RPMI7951 (cell line): ENCODE results near the gene ADD2. TPM values are rescaled to one million over a fixed set of nuclear protein-coding genes. Genes with fewer than 3 reads are reported as not detected.
A peak's percentile ranks its signal among the peaks of the same experiment; 100 is the strongest.
"Not testable (repeated sequence)": the region's sequence is repeated elsewhere in the genome, so short reads cannot be mapped to it uniquely, and the experiment has no call there.

Experiments used
- DNase-seq: peaks from one replicate; pipeline ENCODE4 v3.0.0-alpha.2; 2012; ENCODE audit warnings: low read depth
- total RNA-seq: library from RNA; depleted of rRNA; stranded (reverse); fragments of >200 nt; shearing (Covaris generic); gene quantifications from 2 replicates; pipeline ENCODE4 v1.2.3, GENCODE V29; 2014

ADD2 gene
- total RNA-seq, 1 experiment from 2014 or later: not detected

- no peak for DNase-seq
Measured at GRCh38 chr2:70751881-70752280, 16.1 kb downstream of the ADD2 start.

- no peak for DNase-seq
Measured at GRCh38 chr2:70750320-70750719, 17.7 kb downstream of the ADD2 start.

- no peak for DNase-seq
Measured at GRCh38 chr2:70748002-70748784, 19.8 kb downstream of the ADD2 start.

DNA sequence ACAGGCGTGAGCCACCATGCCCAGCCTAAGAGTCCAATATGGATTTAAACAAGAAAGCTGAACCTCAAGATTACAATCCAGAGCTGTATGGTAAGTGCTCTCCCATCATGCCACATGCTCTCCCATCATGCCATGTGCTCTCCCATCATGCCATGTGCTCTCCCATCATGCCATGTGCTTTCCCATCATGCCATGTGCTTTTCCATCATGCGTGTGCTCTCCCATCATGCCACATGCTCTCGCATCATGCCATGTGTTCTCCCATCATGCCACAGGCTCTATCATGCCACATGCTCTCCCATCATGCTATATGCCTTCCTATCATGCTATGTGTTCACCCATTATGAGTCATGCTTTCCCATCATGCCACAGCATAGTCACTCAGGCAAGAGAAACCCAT lies 20.7 kb downstream of the ADD2 start:
- no peak for DNase-seq

DNA sequence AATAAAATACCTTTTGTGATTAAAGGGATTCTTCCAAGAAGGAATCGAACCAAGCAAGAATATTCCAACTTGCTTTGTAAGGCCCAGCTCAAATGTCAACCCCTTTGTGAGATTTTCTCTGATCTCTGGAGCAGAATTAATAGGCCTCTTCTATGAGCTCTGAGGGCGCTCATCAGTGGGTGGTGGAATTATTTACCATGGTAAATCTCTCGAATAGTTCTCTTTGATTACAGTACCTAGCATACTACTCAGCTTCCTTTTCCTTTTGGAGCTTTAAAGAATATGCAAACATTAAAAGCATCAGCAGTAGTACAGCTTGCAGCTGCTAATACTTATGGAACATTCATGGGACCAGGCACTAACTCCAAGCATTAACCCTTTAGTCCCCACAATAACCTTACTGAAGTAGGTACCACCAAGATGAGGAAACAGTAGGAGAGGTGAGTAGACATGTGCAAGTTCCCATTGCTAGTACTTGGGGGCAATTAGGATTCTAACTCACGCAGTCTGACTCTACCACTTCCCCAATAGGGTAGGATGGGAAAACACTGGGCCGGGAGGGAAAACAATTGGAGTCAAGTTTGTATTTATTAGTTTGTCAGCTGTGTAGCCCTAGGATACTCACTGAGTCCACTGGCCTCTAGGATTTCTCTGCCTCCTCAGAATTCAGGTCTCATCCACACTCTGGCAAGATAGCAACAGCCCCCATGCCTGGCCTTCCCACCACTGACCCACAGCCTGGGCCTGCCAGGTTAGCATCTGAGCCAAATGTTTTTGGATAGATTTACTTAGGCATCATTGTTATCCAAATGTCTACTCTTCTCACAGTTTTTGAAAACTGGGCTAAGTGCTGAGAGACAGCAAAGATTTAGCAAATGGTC lies 21.7 kb downstream of the ADD2 start:
- no peak for DNase-seq

DNA sequence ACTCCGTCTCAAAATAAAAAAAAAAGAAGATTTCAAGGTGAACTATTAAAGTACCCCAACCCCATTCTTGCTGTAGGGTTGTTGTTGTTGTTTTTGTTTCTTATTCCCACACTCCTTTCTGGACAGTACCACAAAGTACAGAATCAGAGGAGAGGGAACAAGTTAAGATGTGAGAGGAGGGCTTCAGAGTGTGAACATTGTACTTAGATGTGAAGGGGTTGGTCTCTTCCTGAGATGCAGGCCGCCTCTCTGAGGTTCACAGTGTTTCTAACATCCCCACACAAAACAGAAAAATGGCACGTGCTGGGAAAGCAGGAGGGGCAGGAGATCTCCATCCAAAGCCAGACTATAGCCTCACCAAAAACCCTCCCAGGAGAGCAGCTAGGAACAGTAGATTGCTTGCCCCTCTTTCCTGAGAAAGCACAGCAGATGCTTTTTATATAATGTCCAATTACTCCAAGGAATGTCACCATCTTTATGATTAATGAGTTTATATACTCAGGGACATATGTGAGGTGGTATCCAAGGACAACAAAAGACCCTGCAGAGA lies 22.6 kb downstream of the ADD2 start:
- no peak for DNase-seq

GRCh38 chr2:70744397-70744796 lies 23.6 kb downstream of the ADD2 start:
- no peak for DNase-seq

DNA sequence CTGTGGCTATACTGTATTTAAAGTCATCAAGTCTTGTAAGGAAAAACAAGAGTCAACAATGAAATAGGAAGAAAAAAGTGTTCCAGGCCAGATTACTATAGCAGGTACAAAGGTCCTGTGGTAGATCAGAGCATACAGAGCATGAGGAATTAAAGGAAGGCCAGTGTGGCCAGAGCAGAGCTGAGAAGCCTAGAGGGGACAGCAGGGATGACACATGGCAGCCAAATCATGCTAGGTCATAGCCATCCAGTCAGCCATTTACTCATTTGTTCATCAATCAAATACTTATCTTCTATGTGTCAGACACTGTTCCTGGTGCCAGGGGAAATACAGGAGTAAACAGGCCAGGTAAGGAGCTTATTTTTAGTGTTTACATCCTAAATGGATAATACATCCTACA lies 24.3 kb downstream of the ADD2 start:
- no peak for DNase-seq

- no peak for DNase-seq
Measured at GRCh38 chr2:70743068-70743467, 24.9 kb downstream of the ADD2 start.

DNA sequence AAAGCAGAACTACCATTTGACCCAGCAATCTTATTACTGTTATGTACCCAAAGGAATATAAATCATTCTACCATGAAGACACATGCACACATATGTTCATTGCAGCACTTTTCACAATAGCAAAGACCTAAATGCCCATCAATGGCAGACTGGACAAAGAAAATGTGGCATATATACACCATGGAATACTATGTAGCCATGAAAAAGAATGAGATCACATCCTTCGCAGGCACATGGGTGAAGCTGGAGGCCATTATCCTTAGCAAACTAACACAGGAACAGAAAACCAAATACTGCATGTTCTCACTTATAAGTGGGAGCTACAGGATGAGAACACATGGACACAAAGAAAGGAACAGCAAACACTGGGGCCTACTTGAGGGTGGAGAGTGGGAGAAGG lies 28.5 kb downstream of the ADD2 start:
- not testable (repeated sequence) for DNase-seq

DNA sequence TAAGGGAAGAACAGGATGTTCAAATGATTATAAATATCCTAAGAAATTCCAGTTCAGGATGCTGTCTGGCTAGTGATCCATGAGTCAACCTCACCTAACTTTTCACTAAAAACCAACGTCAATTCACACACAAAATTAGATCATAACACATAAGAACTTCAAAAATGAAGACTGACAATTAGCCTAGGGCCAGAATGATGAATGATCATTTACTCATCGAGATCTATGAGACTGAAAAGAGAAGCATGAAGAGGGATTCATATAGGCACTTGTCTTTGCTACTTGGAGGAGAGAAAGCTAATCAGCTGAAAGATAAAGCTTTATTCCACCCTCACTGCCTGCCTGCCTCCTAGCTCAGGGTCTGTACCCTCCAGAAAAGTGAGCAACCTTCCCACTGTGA lies 29.8 kb downstream of the ADD2 start:
- no peak for DNase-seq

DNA sequence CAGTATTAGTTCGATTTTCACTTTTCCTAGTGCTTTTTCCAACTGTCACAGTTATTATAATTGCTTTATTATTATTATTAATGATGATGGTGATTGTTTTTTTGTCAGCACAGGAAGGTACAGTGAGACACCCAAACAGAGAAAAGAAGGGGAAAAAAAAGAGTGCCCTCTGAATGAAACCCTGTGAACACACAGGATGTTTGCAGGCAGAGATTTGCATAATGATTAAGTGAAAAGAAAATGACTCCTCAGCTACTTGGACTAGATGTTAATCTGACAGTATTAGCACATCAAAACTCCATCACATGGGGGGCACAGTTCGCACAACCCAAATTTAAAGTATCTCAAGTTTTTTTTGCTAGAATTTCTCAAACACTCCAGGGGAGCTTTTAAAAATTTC lies 32.9 kb downstream of the ADD2 start:
- no peak for DNase-seq

DNA sequence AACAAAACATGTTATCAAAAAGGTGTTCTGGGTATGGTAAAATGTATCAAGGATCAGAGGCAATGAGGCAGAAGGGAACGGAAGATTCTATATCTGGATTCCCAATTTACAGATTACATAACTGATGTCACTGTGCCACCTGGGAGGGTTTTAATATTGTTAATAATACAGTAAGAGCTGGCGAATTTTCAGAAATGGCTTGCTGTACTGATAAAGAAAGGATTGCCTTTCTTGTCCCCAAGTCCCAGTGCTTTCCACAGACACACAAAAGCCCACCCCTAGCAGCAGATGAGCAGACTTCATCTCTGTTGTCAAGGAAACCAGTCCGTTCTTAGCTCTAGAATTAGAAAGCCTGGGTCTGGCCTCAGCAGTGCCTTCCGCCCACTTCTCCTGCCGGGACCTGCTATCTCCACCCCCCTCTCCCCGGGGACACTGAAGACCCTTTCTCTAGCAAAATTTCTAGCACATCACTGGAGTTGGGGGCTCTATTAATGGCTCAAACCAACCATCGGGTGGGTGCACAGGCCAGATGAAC lies 34.3 kb downstream of the ADD2 start:
- DNase-seq: no peak

DNA sequence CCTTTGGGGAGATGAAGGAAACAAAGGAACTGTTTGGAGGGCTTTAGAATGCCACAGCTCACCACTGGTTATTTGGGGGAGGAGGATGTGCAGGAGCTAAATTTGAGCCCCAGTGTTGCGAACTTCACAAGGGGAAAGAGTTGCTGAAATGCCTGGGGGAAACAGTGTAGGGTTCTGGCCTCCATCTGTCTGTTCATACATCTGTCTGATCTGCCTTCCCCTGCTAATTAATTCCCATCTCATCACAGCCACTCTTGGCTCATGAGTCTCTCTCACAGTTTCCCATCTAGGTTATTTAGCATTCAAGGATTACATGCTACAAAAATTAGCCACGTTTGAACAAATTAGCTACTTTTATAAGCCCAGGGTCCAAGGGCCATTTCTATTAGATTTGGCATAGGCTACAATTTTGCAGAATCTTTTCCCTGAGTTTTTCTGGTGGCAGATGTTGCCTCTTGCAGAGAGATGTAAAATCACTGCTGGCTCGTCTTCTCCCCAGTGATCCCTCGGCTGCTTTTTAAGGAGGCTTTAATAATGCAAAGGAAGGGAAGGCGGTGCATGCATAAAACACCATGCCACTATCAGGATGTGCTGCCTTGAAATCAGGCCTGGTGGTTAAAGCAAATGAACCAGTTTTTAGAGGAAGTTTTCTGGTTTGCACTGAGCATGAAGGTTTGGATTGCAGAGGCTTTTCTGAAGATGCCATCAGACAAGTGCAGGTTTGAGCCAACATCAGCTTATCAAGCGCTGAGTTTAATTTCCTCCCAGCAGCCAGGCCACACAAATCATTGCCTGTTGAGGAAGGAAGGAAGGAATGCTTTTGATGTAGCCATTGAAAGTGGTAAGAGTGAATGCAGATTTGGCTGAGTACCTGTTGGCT lies 35.0 kb downstream of the ADD2 start:
- DNase-seq: no peak

DNA sequence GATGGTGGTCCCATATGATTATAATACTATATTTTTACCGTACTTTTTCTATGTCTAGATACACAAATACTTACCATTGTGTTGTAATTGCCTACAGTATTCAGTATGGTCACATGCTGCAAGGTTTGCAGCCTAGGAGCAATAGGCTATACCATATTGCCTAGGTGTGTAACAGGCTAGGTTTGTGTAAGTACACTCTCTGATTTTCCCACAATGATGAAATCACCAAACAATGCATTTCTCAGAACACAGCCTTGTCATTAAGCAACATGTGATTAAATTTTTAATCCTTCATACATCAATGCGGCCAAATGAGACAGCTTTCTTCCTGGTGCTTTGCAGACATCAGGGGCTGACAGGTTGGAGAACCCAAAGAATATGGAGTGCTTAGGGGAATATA lies 37.3 kb downstream of the ADD2 start:
- DNase-seq: no peak

GRCh38 chr2:70729647-70730046 lies 38.4 kb downstream of the ADD2 start:
- no peak for DNase-seq

GRCh38 chr2:70728128-70728527 lies 39.9 kb downstream of the ADD2 start:
- DNase-seq: no peak

GRCh38 chr2:70726947-70727725 lies 40.9 kb downstream of the ADD2 start:
- peak; percentile 70 for DNase-seq

- DNase-seq: no peak
Measured at GRCh38 chr2:70725505-70725904, 42.5 kb downstream of the ADD2 start.

DNA sequence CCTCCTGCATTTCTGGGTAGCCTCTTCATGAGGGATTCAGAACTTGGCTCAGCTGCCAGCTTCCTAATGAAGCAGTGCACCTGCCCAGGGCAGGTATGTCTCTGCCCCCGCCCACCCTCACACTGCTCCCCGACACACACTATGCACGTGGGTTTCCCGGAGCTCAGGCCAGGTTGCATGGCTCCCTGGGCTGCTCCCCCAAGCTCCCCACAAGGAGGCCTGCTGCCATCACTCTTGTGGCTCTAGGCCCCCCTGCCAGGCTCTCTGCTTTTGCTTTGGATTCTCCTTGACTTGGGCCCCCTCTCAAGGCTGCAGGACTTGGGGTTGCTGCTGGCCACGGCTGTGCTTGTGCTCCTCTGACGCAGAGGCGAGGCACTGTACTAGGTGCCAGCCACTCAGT lies 43.6 kb downstream of the ADD2 start:
- DNase-seq: no peak
